Hindlimb muscle (tissue), 1 donor: Measurements from ENCODE around the gene MYOZ2. TPM values are rescaled to one million over a fixed set of nuclear protein-coding genes. Genes with fewer than 3 reads are reported as not detected.
A peak's percentile ranks its signal among the peaks of the same experiment; 100 is the strongest.

Experiments
- DNase-seq: peaks from one replicate; pipeline ENCODE4 v3.0.0-alpha.2; 2013
- polyA plus RNA-seq: library from polyadenylated mRNA; unstranded; fragments of 120-200 nt; gene quantifications from one replicate; pipeline ENCODE4 v1.2.1, GENCODE V29; 2013; ENCODE audit not compliant: insufficient read length

Gene MYOZ2
- polyA plus RNA-seq, 1 donor: 293 TPM

DNA sequence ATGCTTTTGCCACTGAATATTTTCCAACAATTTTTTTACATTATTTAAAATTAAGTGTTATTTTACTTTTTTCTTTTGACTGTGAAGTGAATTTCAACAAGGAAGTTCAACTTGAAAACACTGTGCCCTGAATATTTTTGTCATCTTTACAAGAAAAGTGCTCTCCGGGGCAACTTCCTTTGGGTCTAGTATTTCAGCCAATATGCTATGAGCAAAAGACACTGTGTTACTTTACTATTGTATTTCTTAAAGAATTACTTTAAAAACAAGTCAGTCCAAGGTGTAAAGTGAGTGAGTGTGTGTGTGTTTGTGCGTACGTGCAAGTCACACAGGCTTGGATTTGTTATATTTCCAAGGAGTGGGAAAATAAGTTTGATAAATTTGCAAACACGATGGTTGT lies 69.3 kb downstream of the MYOZ2 start:
- DNase-seq: no peak

DNA sequence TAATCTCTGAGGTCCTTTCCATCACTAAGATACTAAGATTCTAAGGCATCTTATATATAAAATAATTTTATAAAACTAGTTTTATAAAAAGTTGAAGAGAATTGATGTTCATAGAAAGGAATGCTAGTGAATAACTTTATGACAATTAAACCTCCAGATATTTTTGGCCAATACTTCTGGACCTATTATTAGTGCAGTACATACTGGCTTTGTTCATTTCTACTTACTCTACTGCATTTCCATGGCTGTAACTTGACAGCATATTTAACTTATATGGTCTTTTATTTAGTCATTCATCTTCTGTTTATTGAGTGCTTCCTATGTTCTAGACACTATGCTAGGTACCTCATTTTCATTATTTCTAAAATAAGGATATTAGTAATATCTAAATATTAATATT lies 70.1 kb downstream of the MYOZ2 start:
- DNase-seq: no peak

- no peak for DNase-seq
These were observed 70.5 kb downstream of the MYOZ2 start for GRCh38 chr4:119206178-119206577.

DNA sequence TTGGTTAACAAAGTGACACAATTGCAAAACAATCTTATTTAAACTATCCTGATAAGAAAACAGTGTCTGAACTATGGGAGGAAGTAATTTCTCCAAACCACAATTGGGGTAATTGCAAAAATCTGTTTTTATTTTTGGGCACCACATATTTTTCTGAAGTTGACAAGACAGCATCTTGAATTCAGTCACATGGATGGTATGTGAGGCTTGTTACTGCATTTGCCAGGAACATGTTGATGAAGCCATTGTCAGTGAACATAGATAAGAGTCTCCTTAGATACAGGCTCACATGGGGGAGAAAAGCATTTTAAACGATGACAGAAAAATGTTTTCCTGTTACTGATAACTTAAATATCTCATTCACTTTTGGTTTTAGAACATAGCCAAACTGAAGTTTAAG lies 71.4 kb downstream of the MYOZ2 start:
- no peak for DNase-seq

- DNase-seq: no peak
These were observed 73.4 kb downstream of the MYOZ2 start for GRCh38 chr4:119209077-119209476.

GRCh38 chr4:119209586-119209985 lies 74.0 kb downstream of the MYOZ2 start:
- no peak for DNase-seq

DNA sequence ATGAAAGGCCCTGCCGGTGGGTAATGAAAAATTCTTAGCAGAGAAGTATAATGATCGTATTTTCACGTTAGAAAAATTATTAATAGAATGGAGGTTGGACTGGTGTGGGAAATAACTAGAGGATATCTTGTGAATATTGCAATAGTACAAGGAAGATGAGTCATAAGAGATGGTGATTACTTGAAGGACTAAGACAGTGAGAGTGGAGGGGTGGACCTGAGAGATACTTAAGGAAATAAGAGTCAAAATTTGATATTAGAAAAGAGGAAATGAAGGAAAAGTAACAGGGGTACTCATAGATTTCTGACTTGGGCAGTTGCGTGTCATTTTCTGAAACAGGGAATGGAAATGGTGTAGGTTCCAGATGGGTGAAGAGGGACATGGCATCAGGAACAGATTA lies 75.1 kb downstream of the MYOZ2 start:
- DNase-seq: no peak

- no peak for DNase-seq
These were observed 76.2 kb downstream of the MYOZ2 start for GRCh38 chr4:119211867-119212233.

- peak; percentile 88 for DNase-seq
These were observed 76.8 kb downstream of the MYOZ2 start, which contains the start of gene USP53 for GRCh38 chr4:119212234-119212963. USP53 (plus strand) TSS chr4:119212713; CDS start chr4:119239760, 27,047 bp downstream.

- DNase-seq: peak; percentile 46
These were observed 77.5 kb downstream of the MYOZ2 start for GRCh38 chr4:119212964-119213606.

GRCh38 chr4:119218093-119218492 lies 82.5 kb downstream of the MYOZ2 start:
- DNase-seq: no peak

- no peak for DNase-seq
These were observed 85.8 kb downstream of the MYOZ2 start for GRCh38 chr4:119221412-119221811.

DNA sequence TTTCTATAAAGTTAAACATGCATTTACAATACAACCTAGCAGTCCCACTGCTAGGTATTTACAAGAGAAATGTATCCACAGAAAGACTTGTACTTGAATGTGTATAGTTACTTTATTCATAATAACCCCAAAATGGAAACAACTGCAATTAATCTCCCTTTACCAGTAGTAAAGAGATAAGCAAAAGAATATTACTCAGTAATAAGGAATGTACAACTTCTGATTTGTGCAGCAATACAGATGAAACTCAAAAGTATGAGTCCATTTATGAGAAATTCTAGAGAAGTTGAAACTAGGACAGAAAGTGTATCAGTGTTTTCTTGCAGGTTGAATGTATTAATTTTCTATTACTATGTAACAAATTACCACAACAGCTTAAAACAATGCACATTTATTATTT lies 92.1 kb downstream of the MYOZ2 start:
- DNase-seq: no peak

- no peak for DNase-seq
These were observed 92.8 kb downstream of the MYOZ2 start for GRCh38 chr4:119228406-119228805.

- no peak for DNase-seq
These were observed 94.5 kb downstream of the MYOZ2 start for GRCh38 chr4:119229908-119230687.

GRCh38 chr4:119231491-119231890 lies 95.9 kb downstream of the MYOZ2 start:
- no peak for DNase-seq

DNA sequence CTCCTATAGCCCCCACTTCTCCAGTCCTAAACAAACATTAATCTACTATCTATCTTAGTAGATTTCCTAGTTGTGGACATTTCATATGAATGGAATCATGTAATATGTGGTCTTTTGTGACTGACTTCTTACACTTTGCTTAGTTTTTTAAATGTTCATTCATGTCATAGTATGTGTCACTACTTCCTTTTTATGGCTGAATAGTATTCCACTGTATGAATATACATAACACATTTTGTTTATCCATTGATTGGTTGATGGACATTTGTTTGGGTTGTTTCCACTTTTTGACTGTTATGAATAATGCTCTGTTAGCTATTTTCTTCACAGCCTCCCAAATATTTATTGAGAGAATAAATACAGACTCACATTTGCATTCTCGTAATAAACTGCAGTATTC lies 96.7 kb downstream of the MYOZ2 start:
- no peak for DNase-seq

- no peak for DNase-seq
These were observed 97.6 kb downstream of the MYOZ2 start for GRCh38 chr4:119233191-119233590.

- DNase-seq: no peak
These were observed 98.1 kb downstream of the MYOZ2 start for GRCh38 chr4:119233750-119234149.

GRCh38 chr4:119237201-119237600 lies 101.6 kb downstream of the MYOZ2 start:
- DNase-seq: no peak
